DND-41 (cell line): Measurements from ENCODE around the gene TCF4.

Experiments used
- CTCF ChIP-seq: IDR thresholded peaks from 2 replicates; pipeline ENCODE4 v1.5.1; 2012; ENCODE audit warnings: borderline replicate concordance, low read length, moderate library complexity, mild to moderate bottlenecking; ENCODE audit not compliant: poor library complexity, severe bottlenecking; ENCODE audit errors: extremely low read depth
- EZH2 ChIP-seq: IDR thresholded peaks from 3 replicates; pipeline ENCODE4 v1.6.1; 2012; ENCODE audit warnings: borderline replicate concordance, low read depth, mild to moderate bottlenecking, moderate library complexity, low read length, inconsistent platforms; ENCODE audit not compliant: severe bottlenecking

- TF ChIP-seq CTCF (no peak), EZH2 (no peak)
These were observed 145.4 kb downstream of the TCF4 start for GRCh38 chr18:55442561-55442960.
